Hippocampal formation (tissue), 2 donors: Measurements from ENCODE around the gene GAL3ST1.
A peak's percentile ranks its signal among the peaks of the same experiment; 100 is the strongest.
"Not testable (repeated sequence)": the region's sequence is repeated elsewhere in the genome, so short reads cannot be mapped to it uniquely, and the experiment has no call there.

Experiments used
- DNase-seq, 2 donors: peaks; one replicate each; lab custom pipeline; 2025; lab: John Stamatoyannopoulos, UW

The GAL3ST1 gene

DNA sequence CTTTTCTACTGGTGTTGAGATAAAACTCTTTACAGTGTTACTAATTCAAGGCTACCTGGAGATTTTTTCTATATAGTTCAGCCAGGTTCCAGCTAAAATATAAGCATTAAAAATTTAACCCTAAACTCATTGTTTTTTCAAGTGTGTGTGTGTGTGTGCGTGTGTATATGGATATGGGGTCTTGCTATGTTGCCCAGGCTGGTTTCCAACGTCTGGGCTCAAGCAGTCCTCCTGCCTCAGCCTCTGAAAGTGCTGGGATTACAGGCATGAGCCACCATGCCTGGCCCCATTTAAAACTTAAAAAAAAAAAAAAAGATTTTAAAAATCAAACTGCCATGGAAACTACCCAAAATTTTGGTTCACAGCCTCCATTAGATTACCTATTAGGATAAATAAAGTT is 21.7 kb upstream of the GAL3ST1 start:
- no peak for DNase-seq

DNA sequence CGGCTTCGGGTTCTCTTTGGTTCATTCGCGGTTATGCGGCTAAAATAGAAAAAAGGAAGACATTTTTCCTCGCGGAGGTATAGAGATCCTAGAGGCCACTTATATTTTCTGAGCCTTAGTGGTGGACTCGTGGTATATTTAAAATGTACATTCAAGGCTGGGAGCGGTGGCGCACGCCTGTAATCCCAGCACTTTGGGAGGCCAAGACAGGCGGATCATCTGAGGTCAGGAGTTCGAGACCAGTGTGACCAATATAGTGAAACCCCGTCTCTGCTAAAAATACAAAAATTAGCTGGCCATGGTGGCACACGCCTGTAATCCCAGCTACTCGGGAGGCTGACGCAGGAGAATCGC is 17.9 kb upstream of the GAL3ST1 start:
- not testable (repeated sequence) for DNase-seq

DNA sequence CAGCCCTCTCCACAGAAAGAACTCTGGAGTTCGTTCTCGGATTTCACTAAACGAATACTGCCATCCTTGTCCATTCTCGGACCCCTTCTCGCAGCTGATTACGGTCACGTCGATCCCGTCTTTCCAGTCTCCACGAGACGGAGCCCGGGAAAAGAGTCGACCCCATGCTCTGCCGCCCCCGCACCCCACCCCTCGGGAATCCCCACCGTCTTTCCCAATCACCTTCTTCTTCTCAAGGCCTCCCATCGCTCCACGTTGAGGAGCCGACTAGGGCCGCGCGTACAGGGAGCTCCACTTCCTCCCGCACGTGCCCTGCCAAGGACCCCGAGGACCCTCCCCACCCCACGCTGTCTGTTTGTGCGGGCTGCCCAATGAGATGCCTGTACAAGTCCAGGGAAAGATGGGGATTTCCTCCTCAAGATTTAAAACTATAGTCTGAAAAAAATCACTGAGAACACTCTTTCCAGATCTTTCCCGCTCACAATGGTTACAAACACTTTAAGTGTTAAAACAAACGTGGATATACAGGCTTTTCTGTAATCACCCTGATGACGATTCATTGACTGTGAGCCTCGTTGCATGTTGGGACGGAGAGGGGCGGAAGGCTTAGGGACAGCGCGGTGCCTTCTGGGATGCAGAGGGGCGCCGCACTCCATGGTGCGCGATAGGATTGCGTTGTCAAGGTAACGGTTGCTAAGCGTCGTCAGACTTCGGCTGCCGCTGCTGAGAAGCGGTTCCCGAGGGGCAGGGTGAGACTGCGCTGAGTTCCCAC is 17.3 kb upstream of the GAL3ST1 start, which contains the start of gene PES1:
PES1 (minus strand) TSS at position 323 of the 772 bp plus-strand sequence; CDS start at position 246, 77 bp downstream.
- peak; percentile 91 to 98 for DNase-seq

DNA sequence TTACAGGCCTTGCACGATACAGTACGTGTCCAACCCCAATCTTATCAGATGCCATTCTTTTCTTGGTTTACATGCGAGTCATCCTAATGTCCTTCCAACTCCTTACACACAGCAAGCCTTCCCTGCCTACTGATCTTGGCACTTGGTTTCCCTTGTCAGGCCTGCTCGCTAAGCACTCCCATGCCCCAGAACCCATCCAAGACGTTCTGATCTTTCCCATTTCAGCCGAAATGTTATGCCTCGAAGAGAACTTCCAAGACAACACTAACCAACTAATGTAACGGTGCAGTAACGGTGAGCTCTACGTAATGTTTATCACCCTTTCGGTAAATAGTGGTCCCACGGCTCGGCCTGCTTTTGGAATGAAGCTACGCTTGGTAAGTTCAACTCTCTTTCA is 16.7 kb upstream of the GAL3ST1 start:
- DNase-seq = no peak

DNA sequence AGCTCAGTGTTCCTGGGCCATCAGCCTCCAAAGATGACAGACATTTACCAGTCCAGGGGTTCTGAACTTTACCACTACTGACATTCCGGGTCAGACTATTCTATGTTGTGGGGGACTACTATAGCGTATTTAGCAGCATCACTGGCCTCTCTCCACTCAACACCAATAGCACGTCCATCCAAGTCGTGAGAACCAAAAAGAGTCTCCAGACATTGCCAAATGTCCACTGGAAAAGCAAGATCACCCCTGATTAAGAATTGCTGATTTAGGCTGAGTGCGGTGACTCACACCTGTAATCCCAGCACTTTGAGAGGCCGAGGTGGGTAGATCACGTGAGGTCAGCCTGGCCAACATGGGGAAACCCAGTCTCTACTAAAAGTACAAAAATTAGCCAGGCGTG is 11.9 kb upstream of the GAL3ST1 start:
- DNase-seq = no peak

DNA sequence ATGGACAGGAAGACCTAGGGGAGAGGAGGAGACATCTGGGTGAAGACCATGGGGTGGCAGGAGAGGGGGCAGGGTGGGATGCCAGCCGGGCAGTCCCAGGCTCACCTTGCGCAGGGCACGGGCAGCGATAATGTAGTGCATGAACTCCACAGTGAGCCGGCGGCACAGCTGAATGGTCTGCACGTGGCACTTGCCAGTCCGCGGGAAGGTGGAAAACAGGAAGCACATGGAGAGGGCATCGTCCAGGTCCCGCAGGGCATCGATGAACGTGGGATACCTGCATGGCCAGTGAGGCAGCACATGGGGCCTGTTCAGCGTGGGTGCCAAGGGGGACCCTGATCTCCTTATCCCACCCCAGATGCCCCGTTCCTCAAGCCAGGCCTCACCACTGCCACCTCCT is 10.0 kb upstream of the GAL3ST1 start:
- DNase-seq = no peak

DNA sequence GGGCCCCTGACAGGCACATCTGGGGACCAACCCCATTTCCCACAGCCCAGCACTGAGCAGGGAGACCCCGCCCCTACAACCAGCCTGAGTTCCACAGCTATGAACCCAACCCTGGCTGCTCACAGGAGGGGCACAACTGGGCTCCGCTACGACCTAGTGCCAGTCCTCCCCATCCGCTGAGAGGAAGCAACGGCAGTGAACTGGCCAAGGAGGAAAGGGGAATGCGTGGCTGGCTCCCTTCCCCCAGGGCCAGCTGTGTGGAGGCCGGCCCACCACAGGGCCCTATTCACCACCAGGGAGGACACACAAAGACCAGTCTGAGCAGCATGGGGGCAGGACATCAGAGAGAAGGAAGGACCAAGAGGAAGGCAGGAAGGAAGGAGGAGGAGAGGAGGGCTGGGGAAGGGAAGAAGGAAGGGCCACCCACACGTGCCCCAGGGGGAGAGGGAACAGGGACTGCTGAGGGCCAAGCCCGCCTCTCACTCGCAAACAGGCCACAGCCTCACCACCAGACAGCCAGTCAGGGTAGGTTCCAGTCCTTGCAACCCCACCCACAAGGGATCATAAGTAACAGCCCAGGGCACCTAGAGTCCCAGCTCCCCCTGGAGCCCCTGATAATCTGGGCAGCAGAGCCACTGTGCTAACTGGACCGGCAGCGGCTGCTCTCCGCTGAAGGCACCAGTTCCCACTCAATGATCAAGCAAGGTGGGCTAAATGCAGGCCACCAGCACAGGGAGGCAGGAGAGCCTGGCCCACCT is 8.5 kb upstream of the GAL3ST1 start:
- DNase-seq = peak in 1 of 2 donors; percentile 59

DNA sequence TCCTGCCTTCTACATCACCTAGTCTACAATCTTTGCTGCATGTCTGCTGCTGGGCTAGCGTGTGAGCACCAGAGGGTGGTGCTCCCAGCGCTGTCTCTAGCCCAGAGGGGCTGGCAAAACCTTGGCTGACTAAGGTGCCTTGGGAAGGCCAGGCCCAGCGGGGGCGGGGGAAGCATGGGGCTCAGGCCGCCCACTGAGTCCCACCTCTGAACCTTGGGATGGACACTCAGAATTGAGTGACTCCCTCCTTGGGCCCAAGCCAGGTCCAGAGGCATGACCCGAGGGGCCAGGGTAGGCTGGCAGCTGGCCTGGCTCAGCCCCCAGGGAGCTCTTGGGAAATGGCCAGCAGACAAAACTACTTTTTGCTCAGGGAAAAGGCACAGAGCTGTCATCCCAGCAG is 7.6 kb upstream of the GAL3ST1 start:
- no peak for DNase-seq

DNA sequence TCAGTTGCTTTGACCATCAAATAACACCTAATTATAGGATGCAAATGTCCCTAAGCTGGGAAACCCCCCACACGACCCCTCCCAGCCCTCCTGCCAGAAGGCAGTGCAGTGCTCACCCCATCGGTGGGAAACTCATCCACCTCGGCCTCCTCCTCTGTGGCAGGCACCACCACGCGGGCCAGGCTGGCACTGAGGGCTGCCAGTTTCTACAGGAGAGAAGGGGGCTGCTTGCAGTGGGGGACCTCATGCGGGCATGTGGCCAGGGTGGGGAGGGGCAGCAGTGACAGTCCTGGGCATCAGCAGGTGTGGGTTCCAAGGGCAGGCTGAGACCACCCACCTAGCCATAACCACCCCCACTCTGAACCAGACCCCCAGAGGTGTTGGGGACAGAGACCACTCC is 6.4 kb upstream of the GAL3ST1 start:
- no peak for DNase-seq

DNA sequence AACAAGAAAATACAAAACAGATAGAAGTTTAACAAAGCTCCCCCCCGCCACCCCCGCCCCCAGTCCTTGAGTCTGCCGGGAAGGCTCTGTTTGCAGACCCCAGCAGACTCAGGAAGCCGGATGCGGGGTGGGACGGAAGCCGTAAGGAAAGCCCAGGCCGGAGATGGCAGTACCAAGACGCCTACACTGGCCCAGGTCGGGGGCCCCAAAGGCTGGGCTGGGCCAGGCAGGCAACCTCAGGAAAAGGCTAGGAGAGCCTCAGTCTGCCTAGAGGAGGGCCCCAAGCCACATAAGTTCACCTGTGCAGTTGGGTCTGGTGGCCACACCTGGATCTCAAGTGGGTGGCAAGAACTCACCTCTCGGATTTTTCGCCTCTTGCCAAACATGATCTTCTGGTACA is 4.0 kb upstream of the GAL3ST1 start:
- no peak for DNase-seq

DNA sequence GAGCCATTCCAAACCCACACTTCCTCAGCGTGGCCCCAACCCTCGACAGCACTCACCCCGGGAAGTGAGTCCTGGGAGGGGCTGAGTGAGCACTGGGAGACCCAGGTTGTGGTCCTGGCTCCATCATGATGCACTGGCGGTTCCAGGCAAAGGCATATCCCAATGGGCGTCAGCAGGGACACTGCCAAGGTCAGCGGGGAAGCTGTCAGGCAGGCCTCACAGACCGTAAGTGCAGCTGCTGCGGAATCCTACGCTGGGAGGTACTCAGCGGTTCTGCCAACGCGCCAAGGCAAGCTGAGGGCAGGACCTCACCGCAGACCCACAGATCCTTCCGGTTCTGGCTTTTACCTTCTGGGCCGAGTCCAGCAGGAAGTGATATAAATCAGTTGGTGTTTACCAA is 1.4 kb upstream of the GAL3ST1 start:
- no peak for DNase-seq

DNA sequence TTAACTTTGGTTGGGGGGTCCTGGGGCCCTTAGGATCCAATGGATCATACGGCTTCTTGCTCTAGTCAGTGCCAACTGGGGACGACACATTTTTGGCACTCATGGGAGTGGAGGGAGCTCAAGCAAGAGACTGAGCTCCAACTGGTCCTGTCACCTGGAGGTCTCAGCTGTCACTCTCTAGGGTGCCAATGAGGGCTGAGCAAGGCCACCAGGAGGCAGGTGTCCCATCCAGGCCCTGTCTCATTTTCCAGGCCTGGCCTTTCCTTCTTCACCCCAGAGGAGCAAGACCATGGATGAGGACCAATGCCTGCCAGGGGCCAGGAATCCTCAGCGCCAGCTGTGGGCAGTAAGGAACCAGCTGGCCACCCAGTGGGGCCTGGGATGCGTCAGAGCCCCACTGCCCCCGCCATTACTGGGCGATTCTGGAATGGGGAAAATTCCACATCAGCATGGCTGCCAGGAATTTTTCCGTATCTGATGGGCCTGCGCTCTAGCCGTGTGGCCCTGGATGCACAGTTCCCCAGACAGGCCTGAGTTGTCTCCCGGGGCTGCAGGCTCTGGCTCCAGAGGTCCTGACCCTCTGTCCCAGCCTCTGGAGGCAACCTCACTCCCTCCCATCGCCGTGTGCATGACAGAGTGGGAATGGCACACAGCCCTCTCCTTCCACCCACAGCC is 669 bp upstream of the GAL3ST1 start:
- peak in 1 of 2 donors; percentile 72 for DNase-seq

DNA sequence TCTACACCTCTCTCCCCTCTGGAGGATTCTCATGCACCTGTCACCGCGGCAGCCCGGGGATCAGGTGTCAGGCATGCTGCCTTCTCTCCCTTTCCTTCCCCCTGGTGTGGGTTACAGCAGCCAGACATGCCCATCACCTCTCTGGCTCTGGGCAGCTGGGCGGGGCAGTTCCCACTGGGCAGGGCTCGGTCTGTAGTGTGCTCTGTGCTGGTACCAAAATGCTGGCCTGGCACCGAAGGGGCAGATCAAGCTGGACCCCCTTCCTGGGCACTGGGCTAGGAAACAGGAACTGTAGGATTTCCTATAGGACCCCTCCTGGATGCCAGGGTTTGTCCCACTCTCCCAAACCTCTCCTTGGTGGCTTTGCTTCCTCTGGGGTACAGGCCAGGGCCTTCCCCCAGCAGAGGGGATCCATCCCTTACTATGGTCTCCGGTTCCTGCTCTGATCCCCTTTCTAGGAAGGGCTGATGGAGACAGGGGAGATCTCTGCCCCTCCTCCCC is 821 bp downstream of the GAL3ST1 start:
- DNase-seq = peak in 1 of 2 donors; percentile 22

DNA sequence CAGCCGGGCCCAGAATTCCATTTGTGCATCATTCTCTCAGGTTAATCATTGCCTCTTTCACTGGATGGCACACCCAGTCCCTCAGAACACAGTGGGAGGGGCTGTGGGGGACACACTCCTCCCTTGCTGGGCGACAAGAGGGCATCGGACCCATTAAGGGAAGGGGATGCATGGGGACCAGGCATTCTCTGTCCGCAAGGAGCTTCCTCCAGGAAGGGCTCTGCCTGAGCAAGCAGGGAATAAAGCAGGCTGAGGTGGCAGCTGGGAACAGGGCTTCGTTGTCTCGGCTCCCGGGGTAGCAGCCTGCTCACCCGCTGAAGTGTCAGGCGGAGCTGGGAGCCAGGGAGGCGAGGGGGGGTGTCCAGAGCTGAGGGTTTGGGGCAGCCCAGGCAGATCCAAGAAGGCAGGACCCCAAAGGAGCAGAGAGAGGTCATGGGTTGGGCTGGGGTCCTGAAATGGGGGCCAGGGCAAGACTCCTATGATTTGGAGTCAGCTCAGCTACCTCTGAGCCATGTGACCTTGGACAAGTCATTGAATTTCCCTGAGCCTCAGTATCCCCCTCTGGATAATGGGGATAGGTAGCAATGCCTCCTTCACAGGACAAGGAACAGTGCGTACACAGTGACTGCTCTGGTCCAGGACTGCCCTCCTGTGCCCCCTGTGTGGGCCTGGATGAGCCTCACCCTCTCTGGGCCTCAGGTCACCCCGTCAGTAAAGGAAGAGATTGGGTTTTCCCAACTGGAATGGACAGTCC is 1.4 kb downstream of the GAL3ST1 start:
- peak; percentile 53 to 62 for DNase-seq

DNA sequence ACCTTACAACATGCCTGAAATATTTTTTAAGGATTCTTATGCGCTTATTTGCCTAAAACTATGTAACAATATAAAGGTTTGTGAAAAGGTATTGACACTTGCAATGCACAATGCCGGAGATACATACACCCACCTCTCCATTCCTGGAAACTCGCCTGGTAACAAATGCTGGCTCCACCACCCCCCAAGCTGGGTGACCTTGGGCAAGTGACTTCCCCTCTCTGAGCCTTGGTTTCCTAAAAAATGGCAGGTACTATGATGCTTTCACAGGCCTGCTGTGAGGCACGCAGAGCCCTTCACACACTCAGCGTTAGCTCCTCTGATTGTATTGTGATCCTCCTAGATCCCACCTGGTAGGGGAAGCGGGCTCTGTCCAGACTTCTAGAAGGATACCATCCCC is 2.3 kb downstream of the GAL3ST1 start:
- DNase-seq = no peak

DNA sequence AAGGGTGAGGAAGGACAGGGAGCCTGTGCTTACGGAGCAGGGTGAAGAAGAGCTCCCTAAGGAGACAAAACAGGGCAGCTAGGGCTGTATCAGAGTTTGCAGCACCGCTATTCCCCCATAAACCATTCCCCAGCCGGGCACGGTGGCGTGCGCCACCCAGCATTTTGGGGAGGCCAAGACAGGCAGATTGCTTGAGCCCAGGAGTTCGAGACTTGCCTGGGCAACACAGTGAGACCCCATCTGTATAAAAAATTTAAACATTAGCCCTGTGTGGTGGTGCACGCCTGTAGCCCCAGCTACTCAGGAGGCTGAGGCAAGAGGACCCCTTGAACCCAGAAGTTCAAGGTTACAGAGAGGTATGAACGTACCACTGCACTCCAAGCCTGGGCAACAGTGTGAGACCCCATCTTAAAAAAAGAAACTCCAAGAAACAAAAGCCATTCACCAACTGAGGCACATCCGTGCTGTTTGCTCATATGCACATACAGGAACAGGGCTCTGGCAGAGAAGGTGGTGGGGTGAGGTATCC is 4.7 kb downstream of the GAL3ST1 start:
- no peak for DNase-seq

DNA sequence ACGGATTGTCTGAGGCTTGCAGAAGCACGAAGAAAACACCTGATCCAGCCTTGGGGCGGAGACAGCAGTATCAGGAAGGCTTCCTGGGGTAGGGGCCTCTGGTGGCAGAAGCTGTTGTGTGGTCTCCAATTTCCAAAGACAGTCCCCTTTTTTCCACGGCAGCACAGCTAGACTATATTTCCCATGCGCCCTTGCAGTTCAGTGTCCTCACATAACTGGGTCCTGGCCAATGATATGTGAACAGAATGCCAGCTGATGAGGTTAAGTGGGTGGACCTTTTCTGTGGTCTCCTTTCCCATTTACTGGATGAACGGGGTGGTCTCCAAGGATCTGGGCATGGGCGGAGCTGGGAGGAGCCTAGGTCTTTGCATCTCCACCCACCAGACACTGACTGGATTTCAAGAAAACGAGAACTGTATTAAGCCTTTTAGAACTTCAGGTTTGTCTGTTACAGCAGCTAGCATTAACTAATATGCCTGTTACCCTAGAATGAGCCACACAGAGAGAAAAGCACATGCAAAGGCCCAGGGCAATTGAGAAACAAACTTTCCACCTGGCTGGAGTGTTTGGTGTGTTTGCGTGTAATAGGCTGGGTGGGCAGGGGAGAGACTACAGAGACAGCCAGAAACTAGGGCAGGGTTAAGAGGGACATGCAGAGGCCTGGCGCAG is 6.2 kb downstream of the GAL3ST1 start:
- no peak for DNase-seq

DNA sequence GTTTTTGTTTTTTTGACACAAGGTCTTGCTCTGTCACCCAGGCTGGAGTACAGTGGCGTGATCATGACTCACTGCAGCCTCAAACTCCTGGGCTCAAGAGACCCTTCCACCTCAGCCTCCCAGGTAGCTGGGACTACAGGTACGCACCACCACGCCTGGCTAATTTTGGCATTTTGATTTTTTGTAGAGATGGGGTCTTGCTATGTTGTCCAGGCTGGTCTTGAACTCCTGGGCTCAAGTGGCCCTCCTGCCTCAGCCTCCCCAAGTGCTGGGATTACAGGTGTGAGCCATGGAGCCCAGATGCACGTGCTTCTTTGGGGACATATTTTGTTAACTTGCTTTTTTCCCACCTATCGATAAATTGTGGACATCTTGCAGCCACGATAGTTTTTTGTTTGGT is 7.2 kb downstream of the GAL3ST1 start:
- DNase-seq = not testable (repeated sequence)

DNA sequence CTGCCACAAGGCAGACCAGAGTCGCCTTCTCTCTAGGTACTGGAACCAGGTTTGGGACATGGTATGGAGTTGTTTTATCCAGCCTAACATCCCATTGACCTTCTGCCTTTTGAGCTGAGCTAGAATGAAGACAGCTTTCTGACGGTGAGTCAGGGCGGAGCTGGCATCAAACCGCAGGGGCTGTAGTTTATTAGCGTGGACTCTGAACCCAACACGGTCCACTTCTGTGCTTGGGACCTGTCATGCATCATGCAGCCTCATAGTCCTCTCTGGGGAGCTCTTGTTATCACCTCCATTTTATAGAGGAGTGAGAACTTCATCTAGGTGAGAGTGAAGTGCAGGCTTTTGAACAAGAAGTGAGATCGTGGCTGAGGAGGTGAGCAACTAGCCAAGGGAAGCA is 8.3 kb downstream of the GAL3ST1 start:
- no peak for DNase-seq

DNA sequence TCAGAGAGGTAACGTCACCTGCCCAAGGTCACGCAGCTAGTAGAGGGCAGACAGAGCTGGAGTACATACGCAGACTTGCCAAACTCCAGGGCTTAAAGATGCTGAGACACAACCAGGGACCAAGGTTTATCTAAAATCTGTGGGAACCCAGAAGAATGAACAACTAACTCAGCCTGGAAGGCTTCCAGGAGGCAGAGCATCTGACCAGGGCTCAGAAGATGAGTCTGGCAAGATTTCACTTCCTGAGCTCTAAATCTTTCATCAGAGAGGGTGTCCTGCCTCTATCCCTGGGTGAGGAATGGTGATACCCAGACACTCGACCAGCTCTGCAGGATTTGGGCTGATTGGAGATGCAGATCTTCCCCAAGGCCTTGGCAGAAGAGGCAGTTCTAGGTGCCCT is 9.1 kb downstream of the GAL3ST1 start:
- DNase-seq = peak in 1 of 2 donors; percentile 22

DNA sequence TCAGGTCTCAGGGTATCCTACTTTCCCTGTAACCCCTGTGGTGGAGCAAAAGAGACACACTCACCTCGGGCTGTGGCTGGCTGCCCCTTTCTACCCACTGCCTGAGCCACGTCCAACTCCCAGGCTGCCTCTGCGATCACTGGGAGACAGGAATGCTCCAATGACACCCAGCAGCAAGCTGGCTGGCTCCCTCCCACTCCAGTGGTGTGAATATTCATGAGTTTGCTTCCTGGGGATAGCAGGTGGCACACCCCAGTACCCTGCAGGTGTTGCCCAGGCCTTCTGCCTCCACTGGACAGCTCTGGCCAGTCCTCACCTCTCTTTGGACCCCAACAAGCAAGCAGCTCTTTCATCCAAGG is 9.7 kb downstream of the GAL3ST1 start:
- DNase-seq = no peak
